Naive thymus-derived CD8-positive, alpha-beta T cell (primary cell): Measurements from ENCODE around the gene SH3RF3. TPM values are rescaled to one million over a fixed set of nuclear protein-coding genes. Genes with fewer than 3 reads are reported as not detected.

Experiments
- ATAC-seq, 2 donors: fragments of 150-1000 bp; cut with Tn5 transposase in 1 of 2; sonication (Bioruptor Pico), chemical (Tn5 transposase) in 1 of 2; 1 replicate in 1 of 2; 2 replicates in 1 of 2; pipeline ENCODE4 v1.10.0; 2021; ENCODE audit warnings: mild to moderate bottlenecking in 2 of 2, moderate library complexity in 2 of 2
- POLR2A ChIA-PET: fragments of 350-600 bp; sonication (Branson Sonifier 250); formaldehyde crosslinking; loops from one replicate; lab custom pipeline; 2021; ENCODE audit warnings: antibody characterized with exemption; lab: Charles Lee
- DNase-seq, 10 donors: peaks; one replicate each; pipeline versions ENCODE4 v3.0.0 to v3.0.0-alpha.2; 2020 to 2022
- H3K27ac Mint-ChIP-seq, 10 donors: one replicate each; pipeline ENCODE4 v1.8.0; 2020 to 2022; ENCODE audit warnings: mild to moderate bottlenecking in 10 of 10, mixed read lengths in 10 of 10, moderate library complexity in 4 of 10, inconsistent platforms in 1 of 10
- H3K27me3 Mint-ChIP-seq, 5 donors: one replicate each; pipeline ENCODE4 v1.8.0; 2021 to 2022; ENCODE audit warnings: mixed read lengths in 5 of 5
- H3K36me3 Mint-ChIP-seq, 3 donors: one replicate each; pipeline ENCODE4 v1.8.0; 2020 to 2022; ENCODE audit warnings: mixed read lengths in 3 of 3, mild to moderate bottlenecking in 2 of 3, inconsistent platforms in 1 of 3
- H3K4me1 Mint-ChIP-seq, 4 donors: one replicate each; pipeline ENCODE4 v1.8.0; 2021 to 2022; ENCODE audit warnings: mixed read lengths in 4 of 4
- H3K4me3 Mint-ChIP-seq, 10 donors: one replicate each; pipeline ENCODE4 v1.8.0; 2020 to 2022; ENCODE audit warnings: mild to moderate bottlenecking in 10 of 10, mixed read lengths in 10 of 10, moderate library complexity in 6 of 10, inconsistent platforms in 1 of 10
- H3K9me3 Mint-ChIP-seq, 9 donors: one replicate each; pipeline ENCODE4 v1.8.0; 2020 to 2022; ENCODE audit warnings: mixed read lengths in 9 of 9, mild to moderate bottlenecking in 3 of 9, inconsistent platforms in 1 of 9, moderate library complexity in 1 of 9
- polyA plus RNA-seq, 3 donors: library from polyadenylated mRNA; unstranded; fragments of 300-500 nt; fragmentation: Illumina TruSeq; gene quantifications; one replicate each; pipeline ENCODE4 v1.2.3, GENCODE V29; 2021
- total RNA-seq, 8 experiments: library from RNA in 2 of 8; stranded (reverse) in 2 of 8; gene quantifications; one replicate each; pipeline ENCODE4 v1.2.3 and lab custom pipeline; 2021 to 2026

SH3RF3 gene
- total and polyA plus RNA-seq, 5 experiments from 2014 or later: 0.39 to 15.1 (median 4.4) TPM

DNA sequence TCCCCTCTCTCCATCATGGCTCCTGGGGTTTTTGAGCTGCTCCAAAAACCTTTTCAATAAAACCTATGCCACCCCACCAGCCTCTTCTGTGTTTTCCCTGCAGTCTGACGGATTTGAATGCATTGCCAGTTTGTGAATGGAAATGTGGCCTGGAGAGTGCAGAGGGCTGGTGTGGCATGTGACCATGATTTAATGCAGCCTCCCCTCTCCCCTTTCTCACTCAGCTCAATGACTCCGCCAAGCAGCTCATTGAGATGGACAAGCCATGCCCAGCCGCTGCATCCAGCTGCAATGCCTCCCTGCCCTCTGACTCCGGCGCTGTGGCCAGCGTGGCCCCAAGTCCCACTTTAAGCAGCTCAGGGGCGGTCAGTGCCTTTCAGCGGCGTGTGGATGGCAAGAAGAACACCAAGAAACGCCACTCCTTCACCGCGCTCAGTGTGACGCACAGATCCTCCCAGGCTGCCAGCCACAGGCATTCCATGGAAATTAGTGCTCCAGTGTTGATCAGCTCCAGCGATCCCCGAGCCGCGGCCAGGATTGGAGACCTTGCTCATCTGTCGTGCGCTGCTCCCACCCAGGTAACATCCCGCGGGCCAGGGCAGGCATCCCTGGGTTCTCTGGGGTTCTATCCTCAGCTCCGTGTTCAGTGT lies 269.5 kb downstream of the SH3RF3 start:
- Mint-ChIP-seq H3K27me3 (no peaks in the 10 kb centered on the region), H3K4me1 (peaks cover 11 to 49% (median 34%) of the 10 kb centered on the region in 4 donors), H3K4me3 (no peak overlapping the region), H3K27ac (peak overlapping the region in 1 of 10 donors; percentile 68), H3K9me3 (no peaks in the 10 kb centered on the region), H3K36me3 (peaks cover 0 to 13% (median 3%) of the 10 kb centered on the region in 3 donors)
- POLR2A ChIA-PET: no interaction called here
- ATAC-seq (no peak), DNase-seq (no peak)

DNA sequence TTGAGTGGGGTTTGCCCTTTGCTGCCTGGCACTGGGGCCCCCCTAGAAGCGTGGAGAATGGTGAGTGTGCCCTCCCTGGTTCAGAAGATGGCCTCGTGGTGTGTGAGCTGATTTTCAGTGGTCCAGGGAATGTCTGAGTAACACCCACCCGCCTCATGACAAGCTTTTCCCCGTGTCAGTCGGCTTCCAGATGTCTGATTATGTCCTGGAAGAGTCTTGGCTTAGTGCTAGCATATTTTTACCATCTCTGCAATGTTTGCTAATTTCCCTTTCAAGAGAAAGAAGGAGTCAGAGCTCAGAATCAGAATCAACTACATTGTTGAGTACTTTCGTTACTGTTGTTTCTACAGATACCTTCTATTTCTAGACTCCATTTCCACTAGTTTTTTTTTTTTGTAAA lies 270.1 kb downstream of the SH3RF3 start:
- Mint-ChIP-seq H3K27ac (peak overlapping the region in 1 of 10 donors; percentile 68), H3K4me1 (peaks cover 11 to 49% (median 37%) of the 10 kb centered on the region in 4 donors), H3K36me3 (peaks cover 0 to 13% (median 0%) of the 10 kb centered on the region in 3 donors), H3K9me3 (no peaks in the 10 kb centered on the region), H3K27me3 (no peaks in the 10 kb centered on the region), H3K4me3 (no peak overlapping the region)
- POLR2A ChIA-PET: no interaction called here
- no peak for DNase-seq
- no peak for ATAC-seq

DNA sequence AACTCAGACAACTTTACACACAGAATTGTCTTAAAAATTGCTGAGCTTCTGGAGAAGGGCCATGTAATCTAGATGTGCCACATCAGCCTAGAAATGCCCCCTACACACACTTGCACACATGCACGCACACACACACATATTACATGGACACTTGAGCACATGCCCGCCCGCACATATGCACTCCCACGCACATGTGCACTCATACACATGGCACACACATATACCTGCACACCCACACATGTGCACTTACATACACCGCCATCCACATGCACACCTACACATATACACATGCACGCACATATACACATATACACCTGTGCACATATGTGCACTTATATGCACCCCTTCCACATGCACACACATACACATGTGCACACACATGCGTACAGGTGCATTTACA lies 271.1 kb downstream of the SH3RF3 start:
- POLR2A ChIA-PET: no interaction called here
- H3K9me3 Mint-ChIP-seq: no peaks in the 10 kb centered on the region
- H3K27ac Mint-ChIP-seq: peak overlapping the region in 1 of 10 donors; percentile 34
- no peak overlapping the region for H3K4me3 Mint-ChIP-seq
- no peak for ATAC-seq
- peaks cover 11 to 49% (median 40%) of the 10 kb centered on the region in 4 donors for H3K4me1 Mint-ChIP-seq
- H3K36me3 Mint-ChIP-seq: peaks cover 0 to 15% (median 0%) of the 10 kb centered on the region in 3 donors
- DNase-seq: no peak
- no peaks in the 10 kb centered on the region for H3K27me3 Mint-ChIP-seq

DNA sequence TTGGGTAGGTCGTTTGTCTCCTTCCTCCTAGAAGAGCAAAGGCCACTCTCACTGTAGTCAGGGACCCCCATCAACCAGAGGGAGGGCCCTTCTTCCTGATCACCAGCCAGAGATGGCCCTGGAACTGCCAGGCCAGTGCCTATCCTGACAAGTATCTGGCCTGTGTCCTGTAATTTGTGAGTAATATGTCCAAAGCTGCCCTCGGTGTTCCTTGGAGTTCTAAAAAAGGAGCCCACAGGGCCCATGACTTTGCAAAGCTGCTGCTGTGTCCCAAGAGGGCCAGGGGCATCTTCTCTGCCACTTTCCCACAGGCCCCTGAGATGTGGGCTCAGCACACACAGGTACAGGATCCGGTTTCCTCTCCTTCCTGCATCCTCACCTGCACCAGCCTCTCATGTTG lies 272.4 kb downstream of the SH3RF3 start:
- POLR2A ChIA-PET: no interaction called here
- no peaks in the 10 kb centered on the region for H3K9me3 Mint-ChIP-seq
- H3K36me3 Mint-ChIP-seq: peaks cover 0 to 16% (median 0%) of the 10 kb centered on the region in 3 donors
- no peak for DNase-seq
- no peak overlapping the region for H3K4me3 Mint-ChIP-seq
- H3K27ac Mint-ChIP-seq: peak overlapping the region in 1 of 10 donors; percentile 3
- ATAC-seq: no peak
- no peaks in the 10 kb centered on the region for H3K27me3 Mint-ChIP-seq
- H3K4me1 Mint-ChIP-seq: peaks cover 11 to 41% (median 33%) of the 10 kb centered on the region in 4 donors

DNA sequence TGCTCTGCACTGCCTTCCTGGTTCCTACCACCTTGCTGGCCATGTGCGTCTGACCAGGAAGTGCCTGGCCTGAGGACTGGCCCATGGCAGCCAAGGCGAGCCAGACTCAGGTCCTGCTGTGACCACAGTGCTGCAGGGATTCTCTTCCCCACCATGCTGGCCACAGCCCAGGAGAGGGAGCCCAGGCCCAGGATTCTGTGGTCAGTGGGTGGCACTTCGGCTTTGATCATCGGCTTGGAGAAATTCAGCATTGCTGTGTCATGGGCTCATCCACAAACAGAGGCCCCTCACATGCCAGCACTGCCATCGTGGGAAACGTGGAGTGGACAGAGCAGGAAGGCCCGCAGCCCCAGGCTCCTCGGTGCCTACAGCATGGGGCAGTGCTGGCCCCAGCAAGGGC lies 273.2 kb downstream of the SH3RF3 start:
- peaks cover 9 to 34% (median 26%) of the 10 kb centered on the region in 4 donors for H3K4me1 Mint-ChIP-seq
- peak overlapping the region in 1 of 10 donors; percentile 46 for H3K27ac Mint-ChIP-seq
- no peak for ATAC-seq
- no peaks in the 10 kb centered on the region for H3K9me3 Mint-ChIP-seq
- no peak overlapping the region for H3K4me3 Mint-ChIP-seq
- POLR2A ChIA-PET: no interaction called here
- DNase-seq: no peak
- peaks cover 0 to 16% (median 0%) of the 10 kb centered on the region in 3 donors for H3K36me3 Mint-ChIP-seq
- H3K27me3 Mint-ChIP-seq: no peaks in the 10 kb centered on the region

DNA sequence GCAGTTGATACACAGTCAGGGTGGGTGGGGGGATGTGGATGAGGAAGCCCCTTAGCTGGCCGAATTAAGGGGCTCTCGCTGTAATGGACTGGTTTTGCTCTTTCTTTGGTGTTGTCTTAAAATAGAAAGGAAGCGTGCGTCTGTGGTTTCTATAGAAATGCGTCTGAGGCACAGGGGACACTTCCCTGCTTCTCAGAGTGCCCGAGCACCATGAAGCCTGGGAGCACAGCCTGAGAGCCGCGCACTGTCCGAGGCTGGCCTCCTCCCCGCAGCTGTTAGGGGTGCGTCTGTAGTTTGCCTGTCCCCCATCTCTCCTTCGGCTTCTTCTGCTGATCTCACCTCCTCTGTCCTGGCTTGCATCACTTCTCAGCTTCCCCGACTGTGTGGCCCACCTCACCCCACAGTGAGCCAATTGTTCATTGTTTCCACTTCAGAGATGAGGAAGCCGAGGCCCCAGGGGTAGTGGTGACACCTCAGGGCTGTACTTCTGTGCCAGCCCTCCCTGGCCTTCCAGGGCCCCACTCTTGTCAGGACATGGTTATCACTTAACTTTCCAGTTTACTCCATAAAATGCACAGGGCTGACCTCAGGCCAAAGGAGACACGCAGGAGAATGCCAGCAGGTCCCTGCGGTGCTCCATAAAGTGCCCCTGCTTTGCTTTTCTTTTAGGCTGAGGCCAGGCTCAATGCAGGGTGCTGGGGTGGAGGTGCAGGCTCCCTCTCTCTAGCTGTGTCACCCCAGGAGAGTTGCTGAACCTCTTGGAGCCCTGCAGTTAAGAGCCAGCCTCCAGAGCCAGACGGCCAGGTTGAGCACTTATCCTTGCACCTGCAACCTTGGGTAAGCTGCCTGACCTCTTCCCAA lies 274.2 kb downstream of the SH3RF3 start:
- POLR2A ChIA-PET: no interaction called here
- DNase-seq: no peak
- peaks cover 2 to 24% (median 20%) of the 10 kb centered on the region in 4 donors for H3K4me1 Mint-ChIP-seq
- no peak overlapping the region for H3K4me3 Mint-ChIP-seq
- no peaks in the 10 kb centered on the region for H3K9me3 Mint-ChIP-seq
- peak overlapping the region in 3 of 10 donors; percentile 40 to 79 (median 54) for H3K27ac Mint-ChIP-seq
- no peak for ATAC-seq
- H3K36me3 Mint-ChIP-seq: peaks cover 0 to 16% (median 0%) of the 10 kb centered on the region in 3 donors
- no peaks in the 10 kb centered on the region for H3K27me3 Mint-ChIP-seq

DNA sequence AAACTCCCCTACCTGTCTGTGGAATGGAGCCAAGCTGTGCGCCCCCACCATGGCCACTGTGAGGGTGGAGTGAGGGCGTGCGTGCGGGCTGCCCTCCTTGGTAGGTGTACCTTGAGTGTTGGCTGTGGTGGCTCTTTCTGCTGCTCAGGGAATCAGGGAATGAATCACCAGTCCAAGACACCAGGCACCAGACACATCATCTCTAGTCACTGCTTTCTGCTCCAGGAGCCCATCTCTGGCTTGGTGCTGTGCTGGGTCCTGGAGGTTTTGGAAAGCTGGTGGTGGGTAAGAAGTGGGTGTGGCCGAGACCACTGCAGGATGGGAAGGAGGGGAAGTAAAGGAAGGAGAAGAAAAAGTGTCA lies 274.8 kb downstream of the SH3RF3 start:
- ATAC-seq (no peak), DNase-seq (no peak)
- POLR2A ChIA-PET: no interaction called here
- Mint-ChIP-seq H3K4me3 (no peak overlapping the region), H3K9me3 (no peaks in the 10 kb centered on the region), H3K36me3 (peaks cover 0 to 15% (median 0%) of the 10 kb centered on the region in 3 donors), H3K4me1 (peaks cover 2 to 22% (median 20%) of the 10 kb centered on the region in 4 donors), H3K27me3 (no peaks in the 10 kb centered on the region), H3K27ac (peak overlapping the region in 2 of 10 donors; percentile 4 to 40)

DNA sequence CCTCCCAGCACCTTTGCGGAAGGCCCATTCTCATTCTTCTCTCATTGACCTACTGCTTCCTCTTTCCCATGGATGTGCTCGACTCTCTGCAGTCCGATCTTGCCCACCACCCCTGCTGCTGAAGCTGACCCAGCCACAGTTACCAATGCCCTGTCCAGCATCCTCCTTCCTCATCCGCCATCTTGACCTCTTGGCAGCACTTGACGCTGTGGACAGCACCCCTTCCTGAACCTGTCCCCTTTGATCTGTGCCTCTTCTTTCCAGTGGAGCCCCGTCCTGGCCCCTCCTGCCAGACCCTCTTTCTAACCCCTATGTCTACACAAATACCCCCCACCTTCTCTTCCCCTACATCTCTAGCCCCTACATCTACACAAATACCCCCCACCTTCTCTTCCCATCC lies 275.7 kb downstream of the SH3RF3 start:
- Mint-ChIP-seq H3K36me3 (peaks cover 0 to 11% (median 0%) of the 10 kb centered on the region in 3 donors), H3K9me3 (no peaks in the 10 kb centered on the region), H3K4me1 (peaks cover 2 to 22% (median 20%) of the 10 kb centered on the region in 4 donors), H3K4me3 (peak overlapping the region in 1 of 10 donors; percentile 22), H3K27me3 (no peaks in the 10 kb centered on the region), H3K27ac (no peak overlapping the region)
- ATAC-seq (no peak), DNase-seq (no peak)
- POLR2A ChIA-PET: no interaction called here

DNA sequence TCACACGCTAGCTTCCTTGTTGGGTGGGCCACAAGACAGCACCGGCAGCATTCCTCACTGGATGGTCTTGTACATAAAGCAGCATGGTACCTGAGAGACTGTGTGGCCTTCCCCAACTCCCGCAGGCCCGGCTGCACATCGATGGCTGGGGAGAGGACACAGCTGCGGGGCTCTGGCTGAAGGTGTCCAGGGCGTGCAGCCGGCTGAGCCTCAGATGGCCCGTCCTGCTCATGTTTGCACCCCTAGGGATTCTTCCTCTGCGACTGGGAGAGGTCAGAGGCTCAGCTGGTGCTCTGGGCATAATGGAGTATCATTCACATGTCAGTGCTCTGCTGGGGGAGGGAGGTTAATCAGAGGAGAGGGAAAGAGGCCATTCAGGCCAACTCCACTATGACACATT lies 276.9 kb downstream of the SH3RF3 start:
- no peak for DNase-seq
- Mint-ChIP-seq H3K27ac (peak overlapping the region in 2 of 10 donors; percentile 34 to 77), H3K4me1 (peaks cover 2 to 22% (median 18%) of the 10 kb centered on the region in 4 donors), H3K4me3 (peak overlapping the region in 1 of 10 donors; percentile 55), H3K9me3 (no peaks in the 10 kb centered on the region), H3K36me3 (peaks cover 0 to 3% (median 0%) of the 10 kb centered on the region in 3 donors), H3K27me3 (no peaks in the 10 kb centered on the region)
- POLR2A ChIA-PET: no interaction called here
- no peak for ATAC-seq

DNA sequence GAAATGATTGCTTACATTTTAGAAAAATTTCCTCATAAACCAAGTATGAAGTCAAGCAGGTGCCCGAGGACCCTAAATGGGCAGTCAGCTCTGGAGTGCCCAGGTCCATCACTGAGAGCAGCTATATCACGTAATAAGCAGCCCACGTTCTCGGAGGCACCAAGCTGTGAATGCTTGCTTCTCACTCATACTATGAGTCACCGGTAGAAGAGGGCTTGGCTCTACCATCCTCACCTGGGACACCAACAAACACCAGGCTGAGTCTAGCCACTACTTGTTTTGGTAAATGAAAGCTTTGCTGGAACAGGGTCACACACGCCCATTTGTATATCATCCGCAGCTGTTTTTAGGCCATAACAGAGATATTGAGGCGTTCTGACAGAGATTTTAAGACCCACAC lies 277.3 kb downstream of the SH3RF3 start:
- Mint-ChIP-seq H3K4me3 (no peak overlapping the region), H3K27ac (peak overlapping the region in 1 of 10 donors; percentile 34), H3K36me3 (peaks cover 0 to 3% (median 0%) of the 10 kb centered on the region in 3 donors), H3K27me3 (no peaks in the 10 kb centered on the region), H3K4me1 (peaks cover 2 to 22% (median 18%) of the 10 kb centered on the region in 4 donors), H3K9me3 (no peaks in the 10 kb centered on the region)
- ATAC-seq: no peak
- POLR2A ChIA-PET: no interaction called here
- no peak for DNase-seq

DNA sequence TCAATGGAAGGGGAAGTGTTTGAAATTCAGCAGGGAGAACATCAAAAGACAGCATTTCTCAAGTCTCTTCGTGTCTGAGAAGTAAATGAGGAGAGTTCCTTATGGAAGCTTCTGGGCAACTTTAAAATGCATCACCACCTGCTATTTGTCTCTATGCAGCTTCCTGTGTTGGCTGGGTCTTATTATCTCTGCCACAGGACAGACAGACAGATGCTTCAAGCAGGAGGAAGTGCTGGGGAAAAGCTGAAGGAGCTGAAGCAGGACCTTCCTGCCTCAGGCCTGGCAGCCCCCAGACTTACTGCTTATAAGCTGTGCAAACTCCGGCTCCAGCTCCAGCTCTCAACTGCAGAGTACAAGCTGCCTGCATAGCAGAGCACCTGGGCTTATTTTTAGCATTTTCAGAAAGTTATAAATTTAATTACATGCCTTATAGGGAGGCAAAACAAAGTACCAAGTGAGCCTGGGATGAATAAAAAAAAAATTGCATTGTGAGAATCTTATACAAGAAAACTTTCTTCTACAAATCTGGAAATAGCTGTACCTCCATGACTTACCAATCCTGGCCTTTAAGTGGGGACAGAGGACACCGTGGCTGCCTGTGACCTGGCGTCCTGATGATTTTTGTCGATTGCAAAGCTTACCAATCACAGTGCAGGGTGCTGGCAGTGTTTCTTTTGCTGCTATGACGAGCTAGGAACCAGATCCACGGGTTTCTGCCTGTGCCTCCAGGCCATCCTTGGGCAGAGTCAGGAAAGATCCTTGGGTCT lies 278.5 kb downstream of the SH3RF3 start:
- Mint-ChIP-seq H3K4me3 (no peak overlapping the region), H3K36me3 (peaks cover 0 to 3% (median 0%) of the 10 kb centered on the region in 3 donors), H3K4me1 (peaks cover 2 to 18% (median 13%) of the 10 kb centered on the region in 4 donors), H3K27ac (peak overlapping the region in 1 of 10 donors; percentile 19), H3K27me3 (no peaks in the 10 kb centered on the region), H3K9me3 (no peaks in the 10 kb centered on the region)
- DNase-seq (no peak), ATAC-seq (no peak)
- POLR2A ChIA-PET: no interaction called here

DNA sequence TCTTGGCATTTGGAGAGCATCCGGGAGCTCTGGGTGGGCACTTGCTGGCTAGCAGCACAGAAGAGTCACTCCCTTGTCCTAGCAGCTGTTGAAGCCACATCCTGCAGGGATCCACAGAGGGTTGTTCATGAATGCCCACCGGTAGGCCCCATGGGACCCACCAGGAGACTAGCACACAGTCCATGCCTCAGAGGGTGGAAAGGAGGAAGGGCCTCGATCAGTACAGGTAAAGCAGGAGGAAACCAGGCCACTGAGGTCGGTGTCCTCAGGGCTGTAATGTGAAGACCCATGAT lies 279.0 kb downstream of the SH3RF3 start:
- Mint-ChIP-seq H3K4me1 (peaks cover 0 to 14% (median 9%) of the 10 kb centered on the region in 4 donors), H3K9me3 (no peaks in the 10 kb centered on the region), H3K36me3 (peaks cover 0 to 3% (median 0%) of the 10 kb centered on the region in 3 donors), H3K4me3 (no peak overlapping the region), H3K27ac (no peak overlapping the region), H3K27me3 (no peaks in the 10 kb centered on the region)
- no peak for DNase-seq
- ATAC-seq: no peak
- POLR2A ChIA-PET: no interaction called here
